ENCODE results near the gene GALNT3.

Gene GALNT3

DNA sequence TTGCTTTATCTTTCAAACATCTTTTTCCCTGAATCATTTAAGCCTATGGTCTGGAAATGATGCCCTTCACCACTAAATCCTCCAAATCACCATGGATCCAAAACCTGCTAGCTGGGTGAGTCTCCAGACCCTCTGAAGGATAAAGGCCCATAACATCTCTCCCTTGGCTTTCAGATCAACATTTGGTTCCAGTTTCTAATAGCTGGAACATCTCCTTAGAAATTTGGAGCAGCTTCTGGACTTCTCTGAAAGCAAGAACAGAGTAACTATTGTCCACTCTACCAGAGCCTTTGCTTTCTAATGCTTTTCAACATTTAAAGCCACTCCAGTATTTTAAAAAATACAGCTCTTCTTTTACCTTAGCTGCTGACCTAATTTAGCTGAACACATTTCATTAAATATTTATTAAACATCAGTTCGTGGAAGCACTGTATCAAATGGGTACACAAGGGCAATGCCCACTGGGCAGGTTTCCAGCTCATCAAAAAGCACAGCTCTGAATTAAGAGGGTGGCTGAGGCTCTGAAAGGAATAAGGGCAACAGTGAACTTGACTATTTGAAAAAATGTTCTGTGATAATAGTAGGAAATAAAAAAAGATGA lies 75.3 kb downstream of the GALNT3 start:
- DNase-seq = no peak

GRCh38 chr2:165716091-165716490 lies 78.0 kb downstream of the GALNT3 start:
- no peak for DNase-seq

DNA sequence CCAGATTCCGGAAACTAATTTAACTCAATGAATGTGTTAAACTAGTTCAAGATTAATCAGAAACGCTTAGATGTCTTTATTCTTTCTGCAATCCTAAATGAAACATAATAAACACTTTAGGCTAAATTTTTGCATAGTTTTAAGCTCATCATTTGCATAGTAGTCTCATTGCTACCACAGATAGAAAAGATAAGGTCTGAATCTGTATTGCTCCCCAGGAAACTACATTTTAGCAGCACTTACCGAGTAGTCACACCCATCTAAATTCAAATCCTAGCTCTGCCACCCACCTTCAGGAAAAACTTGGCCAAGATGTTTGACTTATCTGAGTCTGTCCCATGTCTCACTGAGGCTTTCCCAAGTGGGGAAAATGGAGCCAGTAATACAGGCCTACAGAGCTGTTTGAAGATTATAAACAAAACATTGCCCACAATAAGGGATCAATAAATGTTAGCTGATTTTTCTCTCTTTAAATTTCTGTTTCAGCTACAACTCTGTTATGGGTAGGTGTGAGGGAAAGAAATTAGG lies 87.0 kb downstream of the GALNT3 start:
- no peak for DNase-seq

DNA sequence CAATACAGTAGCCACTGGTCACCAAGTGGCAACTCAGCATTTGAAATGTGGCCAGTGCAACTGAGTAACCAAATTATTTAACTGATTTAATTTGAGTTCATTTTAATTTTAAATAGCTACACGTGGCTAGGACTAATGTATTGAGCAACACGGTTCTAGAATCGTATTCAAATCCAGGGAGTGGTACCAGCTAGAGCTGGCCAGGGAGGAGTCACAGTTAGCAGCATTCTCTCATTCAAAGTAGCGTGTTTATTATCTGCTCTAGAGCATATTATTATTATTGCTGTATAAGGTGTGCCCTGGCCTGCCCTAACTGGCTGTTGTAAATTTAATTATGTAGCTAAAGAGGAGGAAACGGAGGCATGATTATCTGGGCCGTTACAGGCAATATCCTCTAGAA lies 92.9 kb downstream of the GALNT3 start:
- no peak for DNase-seq

DNA sequence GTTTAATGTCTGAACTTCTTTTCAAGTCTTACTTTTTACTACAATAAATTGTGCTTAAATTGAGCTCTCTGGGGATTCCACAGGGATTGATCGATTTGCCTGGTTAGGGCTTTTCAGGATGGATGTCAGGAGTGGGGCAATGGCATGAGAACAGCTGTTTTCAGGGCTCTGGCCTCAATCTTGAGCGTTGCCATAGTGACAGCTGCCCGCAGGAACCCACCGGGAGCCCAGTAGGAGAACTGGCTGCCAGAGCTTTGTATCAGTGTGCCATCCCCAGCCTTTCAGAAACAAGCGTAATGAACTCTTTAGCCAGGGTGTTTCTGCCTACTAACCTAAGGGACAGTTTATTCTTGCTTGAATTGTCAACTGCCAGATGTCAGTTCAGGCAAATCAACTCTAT lies 93.5 kb downstream of the GALNT3 start:
- DNase-seq = no peak

DNA sequence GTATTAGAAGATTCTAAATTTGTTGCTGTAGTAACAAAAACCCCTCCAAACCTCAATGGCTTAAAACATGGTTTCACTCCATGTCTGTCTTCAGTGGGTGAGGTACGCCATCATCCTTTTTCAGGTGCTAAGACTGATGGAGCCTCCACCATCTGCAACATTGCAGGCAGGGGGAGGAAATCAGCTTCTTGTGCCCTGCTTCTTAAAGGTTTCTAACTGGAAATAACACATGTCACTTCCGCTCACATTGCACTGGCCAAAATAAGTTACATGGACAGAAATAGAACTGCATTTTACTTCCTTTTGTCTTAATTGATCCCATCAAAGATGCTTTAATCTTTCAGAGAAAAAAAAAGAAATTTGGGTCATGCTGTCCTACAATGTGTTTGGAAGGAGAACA lies 94.1 kb downstream of the GALNT3 start:
- no peak for DNase-seq

- peak; percentile 13 for DNase-seq
Observed at GRCh38 chr2:165698444-165698884, 95.6 kb downstream of the GALNT3 start.

DNA sequence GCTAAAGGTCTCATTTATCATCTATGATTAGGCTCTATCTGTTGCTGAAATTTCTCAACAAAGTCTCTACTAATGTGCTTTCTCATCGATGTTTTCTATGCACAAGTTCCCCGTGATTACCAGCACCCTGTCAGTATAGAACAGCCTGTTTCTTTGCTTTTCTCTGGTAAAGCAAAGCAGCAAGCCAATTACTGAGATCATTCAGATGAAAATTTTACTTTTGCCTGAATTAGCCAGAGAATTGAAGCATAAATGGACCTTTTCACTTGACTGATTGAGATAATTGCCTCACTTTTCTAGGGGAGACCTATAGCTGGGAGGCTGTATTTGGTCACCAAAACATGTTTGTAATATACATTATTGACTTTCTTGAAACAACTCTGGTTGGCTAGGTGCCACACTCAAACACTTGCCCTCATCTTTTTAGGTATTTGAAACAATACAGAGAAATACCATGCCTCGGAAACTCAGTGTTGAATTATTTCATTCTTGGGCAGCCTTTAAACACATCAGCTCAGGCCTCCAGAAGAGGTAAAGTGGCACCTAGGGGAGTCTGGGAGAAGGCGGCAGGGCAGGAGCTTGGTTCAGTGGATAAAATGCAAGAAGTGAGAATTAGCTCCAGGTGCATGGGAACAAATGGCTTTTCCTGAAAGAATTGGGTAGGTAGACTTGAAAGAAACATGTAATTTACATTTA lies 96.2 kb downstream of the GALNT3 start:
- no peak for DNase-seq

Data from activated CD4-positive, alpha-beta T cell treated with anti-CD3 and anti-CD28 coated beads for 48 hours (primary cell).